H54 (cell line): ENCODE measurements around the gene ZNF536.

ENCODE experiments used
- DNase-seq: peaks from one replicate; pipeline ENCODE4 v3.0.0; 2011; ENCODE audit warnings: low spot score, mixed read lengths; ENCODE audit not compliant: insufficient read length
- FAIRE-seq: peaks from 3 replicates; lab custom pipeline; 2011; peaks lifted over from hg19 to GRCh38; lab: Jason Lieb, UNC
- POLR2A ChIP-seq: IDR thresholded peaks from 2 replicates; pipeline ENCODE4 v1.6.1; 2011; ENCODE audit warnings: low read depth, mild to moderate bottlenecking, low read length

The ZNF536 gene

DNA sequence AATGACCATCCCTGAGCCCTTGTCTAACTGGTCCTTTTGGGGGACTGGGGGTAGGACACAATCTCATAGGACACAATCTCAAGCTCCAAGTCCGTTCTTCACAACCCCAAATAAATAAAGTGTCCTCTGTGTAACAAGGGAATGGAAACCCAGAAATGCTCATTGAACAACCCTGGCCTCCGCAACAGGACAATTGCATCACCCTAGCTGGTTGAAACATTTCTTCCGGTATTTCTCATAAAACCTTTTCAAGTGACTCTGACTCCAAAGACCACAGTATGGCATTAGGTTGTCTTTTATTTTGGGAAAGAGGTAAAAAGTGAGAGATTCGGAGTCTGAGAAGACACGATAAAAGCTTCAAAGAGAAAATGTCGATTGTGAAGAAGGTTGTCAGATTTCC is 186.6 kb downstream of the ZNF536 start:
- no peak for TF ChIP-seq POLR2A
- FAIRE-seq, result no peak
- no peak for DNase-seq

DNA sequence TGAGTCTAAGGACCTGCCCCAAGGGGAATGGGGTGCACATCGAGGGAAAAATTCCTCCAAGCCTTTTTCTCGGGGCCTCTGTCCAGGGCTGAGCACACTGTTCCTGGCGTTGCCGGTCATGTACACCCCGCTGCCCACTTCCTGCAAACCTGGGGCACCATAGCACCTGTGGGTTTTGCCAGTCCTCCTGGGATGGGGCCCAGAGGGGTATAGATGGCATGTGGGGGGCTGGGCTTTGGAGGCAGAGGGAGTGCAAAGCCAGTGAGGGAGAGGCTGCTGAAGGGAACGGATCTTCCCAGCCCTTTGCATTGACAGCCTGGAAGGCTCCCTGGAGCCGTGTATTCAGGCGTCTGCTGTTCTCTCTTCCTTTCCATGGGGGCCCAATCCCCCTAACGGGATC is 187.3 kb downstream of the ZNF536 start:
- DNase-seq (no peak), FAIRE-seq (no peak)
- TF ChIP-seq POLR2A, result no peak

DNA sequence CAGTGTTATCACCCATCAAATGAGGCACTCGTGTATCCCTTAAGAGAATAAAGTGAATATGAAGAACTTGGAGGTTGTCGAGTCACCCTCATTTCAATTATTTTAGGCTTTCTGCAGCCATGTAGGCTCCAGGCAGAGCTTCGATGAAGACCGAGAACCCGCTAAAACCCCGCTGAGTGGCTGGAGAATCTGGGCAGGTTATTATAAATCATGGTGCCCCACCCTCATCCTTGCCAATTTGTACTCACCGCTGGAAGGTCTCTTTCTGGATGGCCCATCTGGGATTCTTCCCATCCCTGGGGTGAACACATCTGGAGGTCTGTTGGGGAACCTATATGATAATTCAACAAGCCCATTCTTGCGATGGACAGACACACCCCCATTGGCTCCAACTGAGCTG is 190.8 kb downstream of the ZNF536 start:
- no peak for TF ChIP-seq POLR2A
- DNase-seq, result no peak
- no peak for FAIRE-seq

DNA sequence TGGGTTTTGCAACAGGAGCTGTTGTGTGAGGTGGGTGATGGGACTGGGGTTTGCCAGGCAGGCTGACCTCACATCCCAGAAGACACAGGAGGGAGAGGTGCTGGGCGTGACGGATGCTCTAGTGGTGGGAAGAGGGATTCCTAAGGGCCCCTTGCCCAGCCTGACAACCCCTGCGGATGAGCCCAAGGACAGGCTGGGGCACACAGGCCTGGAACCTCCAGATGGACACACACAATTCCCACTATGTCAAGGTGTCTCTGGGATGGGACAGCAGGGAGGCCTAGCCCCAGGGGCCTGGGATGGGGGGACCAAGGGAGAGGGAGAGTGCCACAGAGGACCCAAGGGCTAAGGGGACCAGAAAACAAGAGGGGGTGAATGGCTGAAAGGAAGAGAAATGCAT is 191.5 kb downstream of the ZNF536 start:
- no peak for DNase-seq
- no peak for TF ChIP-seq POLR2A
- FAIRE-seq, result no peak

DNA sequence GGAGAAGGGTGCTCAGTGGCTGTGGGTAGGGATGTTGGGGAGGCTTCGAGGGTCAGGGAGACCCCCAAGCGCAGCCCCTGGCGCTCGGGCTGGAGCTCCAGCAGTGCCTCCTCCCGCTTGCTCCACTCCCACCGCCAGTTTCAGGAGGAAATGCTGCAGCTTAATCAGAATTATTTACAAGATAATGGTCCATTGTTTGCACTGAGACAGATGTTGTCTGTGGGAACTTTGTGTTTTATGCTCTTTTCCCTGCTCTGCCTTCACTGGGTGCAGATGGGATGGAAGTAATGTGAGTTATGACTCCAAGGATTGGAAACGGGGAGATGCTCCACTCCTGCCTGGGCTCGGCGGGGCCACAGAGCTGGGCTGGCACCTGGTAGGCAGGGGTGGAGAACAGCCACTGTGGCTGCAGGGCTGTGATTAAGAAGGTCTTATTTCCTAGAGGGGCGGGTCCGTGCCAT is 192.4 kb downstream of the ZNF536 start:
- no peak for FAIRE-seq

DNA sequence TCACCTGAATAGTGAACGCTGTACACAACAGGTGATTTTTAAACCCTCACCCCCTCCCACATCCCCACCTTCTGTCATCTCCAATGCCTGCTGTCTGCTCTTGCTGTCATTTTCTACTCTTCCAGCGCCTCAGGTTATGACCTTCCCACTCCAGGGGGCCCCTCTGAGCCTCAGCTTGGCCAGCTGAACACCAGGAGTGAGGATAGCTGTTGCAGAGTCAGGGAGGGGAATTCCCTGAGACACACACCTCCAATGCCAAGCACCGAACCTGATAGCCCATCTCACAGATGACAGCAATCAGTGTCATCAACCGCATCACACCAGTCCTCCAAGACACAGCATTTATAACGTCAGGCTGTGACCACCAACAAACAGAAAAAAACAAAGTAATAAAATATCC is 193.5 kb downstream of the ZNF536 start:
- TF ChIP-seq POLR2A, result no peak
- FAIRE-seq, result no peak
- DNase-seq, result no peak

More for the DNA sequence above, 192.4 kb downstream of the ZNF536 start:
- no peak for DNase-seq
- no peak for TF ChIP-seq POLR2A

DNA sequence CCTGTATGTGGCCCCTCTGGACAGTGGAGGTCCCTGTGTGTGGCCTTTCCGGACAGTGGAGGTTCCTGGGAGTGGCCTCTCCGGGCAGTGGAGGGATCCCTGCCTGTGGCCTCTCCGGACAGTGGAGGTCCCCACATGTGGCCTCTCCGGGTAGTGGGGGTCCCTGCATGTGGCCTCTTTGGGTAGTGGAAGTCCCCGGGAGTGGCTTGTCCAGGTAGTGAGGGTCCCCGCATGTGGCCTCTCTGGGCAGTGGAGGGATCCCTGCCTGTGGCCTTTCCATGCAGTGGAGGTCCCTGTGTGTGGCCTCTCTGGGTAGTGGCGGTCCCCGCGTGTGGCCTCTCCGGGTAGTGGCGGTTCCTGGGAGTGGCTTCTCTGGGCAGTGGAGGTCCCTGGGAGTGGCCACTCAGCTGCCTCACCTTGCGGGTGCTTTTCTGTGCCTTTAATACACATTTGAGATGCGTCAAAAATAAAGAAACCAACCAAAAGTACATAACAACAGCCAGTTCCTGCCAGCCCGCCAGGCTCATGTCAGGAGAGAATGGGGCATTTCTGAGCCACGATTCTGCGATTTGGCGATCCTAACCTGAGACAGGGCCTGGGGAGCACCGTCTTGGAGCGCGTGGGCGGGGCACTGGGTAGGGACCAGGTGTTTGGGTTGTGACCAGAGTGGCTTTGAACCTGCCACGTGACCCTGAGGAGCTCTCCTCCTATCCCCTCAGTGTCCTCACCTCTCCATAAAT is 194.7 kb downstream of the ZNF536 start:
- no peak for TF ChIP-seq POLR2A
- FAIRE-seq (no peak), DNase-seq (no peak)

DNA sequence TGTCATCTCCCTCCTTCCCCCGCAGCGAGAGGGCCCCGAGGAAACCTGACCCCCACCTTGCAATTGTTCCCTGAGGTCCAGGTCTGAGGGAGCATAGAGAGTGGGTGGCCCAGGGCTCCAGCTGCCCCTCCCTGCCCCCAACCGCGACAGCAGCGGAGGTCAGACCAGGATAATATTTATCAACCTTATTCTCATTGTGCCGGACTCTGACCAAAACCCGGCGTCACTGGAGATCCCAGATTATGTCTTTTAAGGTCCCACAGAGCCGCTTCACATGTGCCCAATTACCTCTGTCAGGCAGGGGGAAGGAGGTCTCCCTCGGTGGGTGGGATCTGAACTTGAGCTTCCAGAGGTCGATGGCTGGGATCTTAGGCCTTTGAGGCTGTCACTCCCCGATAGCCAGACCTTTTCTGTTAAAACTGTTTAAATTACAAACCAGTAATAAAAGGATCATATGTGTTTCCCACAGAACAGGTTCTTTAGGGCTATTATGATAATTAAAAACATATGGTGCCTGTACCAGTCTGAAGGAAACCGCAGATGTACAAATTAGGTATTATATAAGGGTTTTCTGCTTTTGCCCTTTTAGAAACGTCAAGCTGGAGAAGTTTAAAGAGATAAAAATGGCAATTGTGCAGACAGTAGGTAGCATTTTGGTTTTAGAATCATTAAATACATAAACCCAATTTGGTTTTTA is 195.5 kb downstream of the ZNF536 start:
- FAIRE-seq, result no peak
- DNase-seq, result no peak
- no peak for TF ChIP-seq POLR2A

DNA sequence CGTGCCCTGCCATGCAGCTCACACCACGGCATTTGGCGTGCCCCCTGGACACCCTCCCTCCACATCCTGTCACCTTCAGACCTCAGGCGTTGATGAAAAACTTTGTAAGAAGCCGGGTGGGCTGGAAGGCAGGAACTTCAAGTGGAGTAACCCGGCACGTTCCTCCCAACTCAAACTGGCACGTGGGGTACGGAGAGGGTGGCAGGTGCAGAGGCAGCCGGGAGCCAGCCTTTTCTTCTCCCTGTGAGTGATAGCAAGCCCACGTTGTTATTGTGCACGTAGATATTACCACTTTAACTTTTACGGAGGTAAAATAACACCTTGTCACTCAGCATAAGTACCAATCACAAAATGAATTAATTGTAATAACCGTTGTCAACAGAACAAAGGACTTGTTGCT is 198.0 kb downstream of the ZNF536 start:
- no peak for FAIRE-seq
- no peak for TF ChIP-seq POLR2A
- no peak for DNase-seq

DNA sequence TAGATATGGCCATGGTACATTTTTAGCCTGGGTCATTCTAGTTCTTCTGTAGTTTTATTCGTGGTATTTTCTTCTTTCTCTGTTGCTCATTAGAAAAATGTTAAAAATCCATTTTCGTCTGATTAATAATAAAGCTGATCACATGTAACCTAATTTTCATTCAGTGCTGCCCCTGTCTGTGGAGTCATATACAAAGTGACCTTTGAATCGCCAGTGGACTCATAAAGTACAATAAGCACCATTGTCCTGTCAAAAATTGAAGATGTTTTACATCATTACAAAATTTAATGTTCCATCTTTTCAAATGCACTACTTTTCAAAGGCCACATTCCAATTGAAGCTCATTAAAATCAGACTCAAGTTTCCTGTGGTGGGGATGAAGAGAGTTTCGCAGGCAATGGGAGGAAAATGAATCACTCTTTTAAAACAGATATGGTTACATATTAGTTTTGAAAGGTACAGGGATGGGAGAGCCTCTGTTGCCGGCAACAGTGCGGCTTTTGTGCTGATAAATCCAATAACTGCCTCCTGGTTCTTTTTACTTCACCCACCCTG is 205.4 kb downstream of the ZNF536 start:
- TF ChIP-seq POLR2A, result no peak
- no peak for DNase-seq
- FAIRE-seq, result no peak

DNA sequence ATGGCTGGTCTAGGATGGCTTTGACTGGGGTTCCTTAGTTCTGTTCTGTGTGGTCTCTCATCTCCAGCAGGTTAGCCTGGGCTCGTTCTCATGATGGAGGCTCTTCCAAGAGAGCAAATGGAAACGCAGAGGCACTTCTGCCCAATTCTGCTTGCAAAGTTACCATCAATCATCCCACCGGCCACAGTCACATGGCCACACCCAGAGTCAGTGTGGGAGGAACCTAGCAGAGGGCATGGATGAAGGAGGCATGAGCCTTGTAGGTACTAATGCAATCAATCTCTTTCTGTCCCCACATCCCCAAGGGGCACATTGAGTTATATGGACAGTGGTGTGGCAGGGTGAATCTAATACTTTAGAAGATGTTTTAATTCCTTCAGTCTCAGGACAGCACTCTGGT is 207.2 kb downstream of the ZNF536 start:
- no peak for TF ChIP-seq POLR2A
- no peak for FAIRE-seq
- no peak for DNase-seq

DNA sequence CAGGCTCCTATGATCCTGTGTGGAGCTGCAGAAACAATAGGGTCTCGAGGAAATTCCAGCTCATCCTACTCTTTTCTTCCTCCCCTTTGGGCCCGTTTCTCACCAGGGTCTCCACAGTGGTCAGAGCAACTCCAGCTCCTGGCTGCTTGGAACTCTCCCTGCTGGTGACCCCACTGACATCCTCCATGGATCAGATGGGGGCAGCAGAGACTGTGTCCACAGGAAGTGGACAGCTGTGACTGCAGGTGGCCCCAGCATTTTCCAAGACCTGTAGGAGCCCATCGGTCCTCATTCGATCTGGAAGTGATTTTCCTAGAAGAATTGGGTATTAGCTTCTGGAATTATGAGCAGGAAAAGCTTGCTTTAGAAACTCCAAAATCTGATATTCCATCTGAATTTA is 208.5 kb downstream of the ZNF536 start:
- no peak for TF ChIP-seq POLR2A
- DNase-seq (no peak), FAIRE-seq (no peak)

DNA sequence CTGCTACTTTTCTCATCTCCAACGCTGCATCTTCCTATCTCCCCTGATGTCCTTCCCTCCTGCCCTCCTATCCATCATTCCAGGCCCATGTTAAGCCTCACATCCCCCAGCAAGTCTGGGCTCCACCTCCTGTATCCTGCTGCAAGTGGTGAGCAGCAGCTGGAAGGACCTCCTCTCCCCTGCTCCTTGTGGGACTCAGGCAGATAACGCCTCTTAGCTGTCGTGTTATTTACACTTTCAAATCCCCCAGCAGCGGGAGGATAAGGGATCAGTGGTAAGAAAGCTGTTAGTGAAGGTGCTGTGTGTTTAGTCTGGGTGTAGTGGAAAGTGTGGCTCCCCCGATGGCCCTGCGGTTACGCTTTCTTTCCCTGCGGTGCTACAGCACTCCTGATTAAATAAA is 211.9 kb downstream of the ZNF536 start:
- TF ChIP-seq POLR2A, result no peak
- FAIRE-seq (no peak), DNase-seq (no peak)

DNA sequence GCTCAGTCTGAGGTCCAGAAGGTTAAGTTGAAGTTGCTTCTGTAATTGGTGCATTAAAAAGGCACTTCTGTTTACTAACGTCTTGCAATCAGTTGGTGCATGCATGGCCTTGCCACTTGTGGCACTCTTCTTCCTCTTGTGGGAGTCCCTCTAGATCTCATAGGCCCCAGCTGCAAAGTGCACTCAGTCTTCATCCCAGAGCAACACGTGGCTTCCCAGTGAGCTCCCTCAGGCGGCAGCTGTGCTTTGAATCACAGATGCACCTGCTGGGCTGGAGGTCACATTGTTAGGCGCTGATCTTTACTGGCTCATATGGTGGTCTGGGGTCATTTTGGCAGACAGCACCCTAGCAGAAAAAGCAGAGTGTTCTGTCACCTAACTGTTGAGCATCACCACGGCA is 215.7 kb downstream of the ZNF536 start:
- DNase-seq, result no peak
- FAIRE-seq, result no peak
- no peak for TF ChIP-seq POLR2A
